MG63 (cell line): Measurements from ENCODE around the gene R3HDM2. TPM values are rescaled to one million over a fixed set of nuclear protein-coding genes. Genes with fewer than 3 reads are reported as not detected.

Experiments
- DNase-seq: peaks from one replicate; pipeline ENCODE4 v3.0.0-alpha.2; 2020
- H3K27me3 ChIP-seq: fragments of 250-450 bp; sonication (Bioruptor Pico); 2 replicates; pipeline ENCODE4 v1.5.1; 2020; ENCODE audit warnings: mild to moderate bottlenecking, moderate library complexity
- H3K36me3 ChIP-seq: fragments of 250-450 bp; sonication (Bioruptor Pico); 2 replicates; pipeline ENCODE4 v1.5.1; 2020; ENCODE audit warnings: mild to moderate bottlenecking, moderate library complexity
- H3K4me3 ChIP-seq: fragments of 250-450 bp; sonication (Bioruptor Pico); 2 replicates; pipeline ENCODE4 v1.5.1; 2020; ENCODE audit warnings: mild to moderate bottlenecking, moderate library complexity
- H3K9me3 ChIP-seq: fragments of 250-450 bp; sonication (Bioruptor Pico); 2 replicates; pipeline ENCODE4 v1.5.1; 2020; ENCODE audit warnings: mild to moderate bottlenecking, moderate library complexity
- total RNA-seq: library from RNA; depleted of rRNA; stranded (reverse); fragments of >200 nt; shearing (Covaris generic); gene quantifications from 2 replicates; pipeline ENCODE4 v1.2.3, GENCODE V29; 2014; ENCODE audit warnings: low replicate concordance

The R3HDM2 gene
- total RNA-seq, 1 experiment from 2014 or later = 8.7 TPM

DNA sequence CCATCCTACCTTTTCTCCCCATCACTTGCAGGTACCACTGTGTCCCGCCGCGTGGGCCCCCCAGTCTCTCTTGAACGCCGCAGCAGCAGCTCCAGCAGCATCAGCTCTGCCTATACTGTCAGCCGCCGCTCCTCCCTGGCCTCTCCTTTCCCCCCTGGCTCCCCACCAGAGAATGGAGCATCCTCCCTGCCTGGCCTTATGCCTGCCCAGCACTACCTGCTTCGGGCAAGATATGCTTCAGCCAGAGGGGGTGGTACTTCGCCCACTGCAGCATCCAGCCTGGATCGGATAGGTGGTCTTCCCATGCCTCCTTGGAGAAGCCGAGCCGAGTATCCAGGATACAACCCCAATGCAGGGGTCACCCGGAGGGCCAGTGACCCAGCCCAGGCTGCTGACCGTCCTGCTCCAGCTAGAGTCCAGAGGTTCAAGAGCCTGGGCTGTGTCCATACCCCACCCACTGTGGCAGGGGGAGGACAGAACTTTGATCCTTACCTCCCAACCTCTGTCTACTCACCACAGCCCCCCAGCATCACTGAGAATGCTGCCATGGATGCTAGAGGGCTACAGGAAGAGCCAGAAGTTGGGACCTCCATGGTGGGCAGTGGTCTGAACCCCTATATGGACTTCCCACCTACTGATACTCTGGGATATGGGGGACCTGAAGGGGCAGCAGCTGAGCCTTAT, 39.6 kb upstream of the R3HDM2 start:
- Histone ChIP-seq H3K27me3 (peaks cover 32% of the 10 kb centered on the region), H3K4me3 (no peak overlapping the region), H3K9me3 (no peaks in the 10 kb centered on the region), H3K36me3 (no peaks in the 10 kb centered on the region)
- no peak for DNase-seq

GRCh38 chr12:57469296-57470164, 38.7 kb upstream of the R3HDM2 start:
- no peak overlapping the region for H3K4me3 ChIP-seq
- H3K36me3 ChIP-seq = no peaks in the 10 kb centered on the region
- H3K27me3 ChIP-seq = peaks cover 25% of the 10 kb centered on the region
- no peak for DNase-seq
- no peaks in the 10 kb centered on the region for H3K9me3 ChIP-seq

DNA sequence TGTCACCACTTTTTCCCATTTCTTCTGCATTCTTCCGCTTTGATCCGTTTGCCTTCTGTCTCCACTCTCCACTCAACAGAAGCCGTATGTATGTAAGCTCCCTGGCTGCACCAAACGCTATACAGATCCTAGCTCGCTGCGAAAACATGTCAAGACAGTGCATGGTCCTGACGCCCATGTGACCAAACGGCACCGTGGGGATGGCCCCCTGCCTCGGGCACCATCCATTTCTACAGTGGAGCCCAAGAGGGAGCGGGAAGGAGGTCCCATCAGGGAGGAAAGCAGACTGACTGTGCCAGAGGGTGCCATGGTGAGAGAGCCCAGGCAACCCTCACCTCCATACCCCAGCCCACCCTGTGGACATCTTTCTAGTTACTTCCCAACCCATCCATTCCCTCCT, 37.1 kb upstream of the R3HDM2 start:
- Histone ChIP-seq H3K9me3 (no peaks in the 10 kb centered on the region), H3K36me3 (no peaks in the 10 kb centered on the region), H3K4me3 (no peak overlapping the region), H3K27me3 (peaks cover 16% of the 10 kb centered on the region)
- DNase-seq = no peak

DNA sequence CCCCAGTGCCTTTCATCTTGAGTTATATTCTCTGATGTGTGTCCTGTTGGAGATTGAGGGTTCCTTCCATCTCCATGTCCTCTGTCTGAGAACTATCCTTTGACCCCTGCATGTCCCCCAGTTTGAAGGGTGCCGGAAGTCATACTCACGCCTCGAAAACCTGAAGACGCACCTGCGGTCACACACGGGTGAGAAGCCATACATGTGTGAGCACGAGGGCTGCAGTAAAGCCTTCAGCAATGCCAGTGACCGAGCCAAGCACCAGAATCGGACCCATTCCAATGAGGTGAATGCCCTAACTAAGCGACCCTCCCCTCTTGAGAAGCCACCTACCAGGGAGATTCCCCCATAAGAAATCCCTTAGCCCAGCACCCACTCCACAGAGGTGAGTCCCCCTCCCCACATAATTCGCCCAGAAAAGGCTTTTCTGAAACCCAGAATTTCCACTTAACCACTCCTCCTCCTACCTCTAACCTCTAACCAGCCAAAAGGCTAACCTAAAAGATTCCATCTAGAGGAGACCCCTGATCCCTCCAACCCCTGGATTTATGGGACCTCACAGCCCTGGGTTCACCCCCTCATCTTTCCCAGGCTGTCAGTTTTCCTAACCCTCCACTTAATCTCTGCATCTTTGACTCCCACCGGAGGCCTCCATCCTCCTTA, 36.5 kb upstream of the R3HDM2 start:
- Histone ChIP-seq H3K27me3 (peaks cover 11% of the 10 kb centered on the region), H3K9me3 (no peaks in the 10 kb centered on the region), H3K36me3 (no peaks in the 10 kb centered on the region), H3K4me3 (no peak overlapping the region)
- no peak for DNase-seq

DNA sequence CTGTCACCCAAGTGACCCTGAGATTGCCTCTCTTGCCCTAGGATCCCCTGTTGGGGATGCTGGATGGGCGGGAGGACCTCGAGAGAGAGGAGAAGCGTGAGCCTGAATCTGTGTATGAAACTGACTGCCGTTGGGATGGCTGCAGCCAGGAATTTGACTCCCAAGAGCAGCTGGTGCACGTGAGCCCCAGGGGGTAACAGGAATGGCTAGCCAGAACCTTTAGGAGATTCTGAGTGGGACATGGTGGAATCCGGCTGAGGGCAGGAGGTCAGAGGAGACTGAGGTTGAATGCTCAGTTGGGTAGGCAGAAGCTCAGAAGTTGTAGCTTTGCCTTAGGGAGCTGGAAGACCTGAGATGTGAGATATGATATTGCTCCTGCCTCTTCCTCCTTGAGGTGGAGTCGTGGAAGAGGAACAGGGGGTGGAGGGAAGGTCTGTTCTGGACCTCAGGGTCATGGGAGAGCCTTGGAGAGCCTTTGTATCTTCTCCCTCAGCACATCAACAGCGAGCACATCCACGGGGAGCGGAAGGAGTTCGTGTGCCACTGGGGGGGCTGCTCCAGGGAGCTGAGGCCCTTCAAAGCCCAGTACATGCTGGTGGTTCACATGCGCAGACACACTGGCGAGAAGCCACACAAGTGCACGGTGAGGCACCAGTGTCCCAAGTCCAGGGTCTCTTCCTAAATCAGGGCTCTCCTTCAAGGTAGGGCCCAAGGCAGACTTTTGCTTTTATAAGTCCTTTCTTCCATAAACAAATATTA, 35.1 kb upstream of the R3HDM2 start:
- no peaks in the 10 kb centered on the region for H3K36me3 ChIP-seq
- peaks cover 14% of the 10 kb centered on the region for H3K27me3 ChIP-seq
- H3K4me3 ChIP-seq = no peak overlapping the region
- no peak for DNase-seq
- H3K9me3 ChIP-seq = no peaks in the 10 kb centered on the region

DNA sequence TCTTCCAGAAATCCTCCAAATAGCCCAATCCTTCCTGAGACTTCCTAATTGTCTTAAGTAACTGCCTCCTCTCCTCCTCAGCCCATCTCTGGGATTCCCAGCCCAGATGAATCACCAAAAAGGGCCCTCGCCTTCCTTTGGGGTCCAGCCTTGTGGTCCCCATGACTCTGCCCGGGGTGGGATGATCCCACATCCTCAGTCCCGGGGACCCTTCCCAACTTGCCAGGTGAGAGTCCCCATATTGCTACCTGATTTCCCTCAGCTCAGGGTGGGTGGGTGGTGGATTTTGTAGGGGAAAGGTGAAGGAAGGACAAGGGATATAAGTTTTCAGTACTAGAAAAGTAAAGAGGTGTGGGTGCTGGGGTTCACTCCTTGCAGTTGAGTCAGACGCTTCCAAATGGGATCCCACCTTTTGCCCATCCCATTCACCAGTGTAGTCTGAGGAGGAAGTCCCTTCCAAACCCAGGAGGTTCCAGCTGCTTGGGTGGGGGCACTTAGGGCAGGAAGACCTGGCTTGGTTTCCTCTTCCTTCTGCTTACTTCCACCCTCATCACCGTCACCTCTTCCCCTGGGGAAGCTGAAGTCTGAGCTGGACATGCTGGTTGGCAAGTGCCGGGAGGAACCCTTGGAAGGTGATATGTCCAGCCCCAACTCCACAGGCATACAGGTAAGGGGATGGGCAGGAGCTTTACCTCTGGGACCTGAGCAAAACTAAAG, 34.3 kb upstream of the R3HDM2 start:
- Histone ChIP-seq H3K4me3 (no peak overlapping the region), H3K36me3 (no peaks in the 10 kb centered on the region), H3K27me3 (peaks cover 19% of the 10 kb centered on the region), H3K9me3 (no peaks in the 10 kb centered on the region)
- DNase-seq = no peak

DNA sequence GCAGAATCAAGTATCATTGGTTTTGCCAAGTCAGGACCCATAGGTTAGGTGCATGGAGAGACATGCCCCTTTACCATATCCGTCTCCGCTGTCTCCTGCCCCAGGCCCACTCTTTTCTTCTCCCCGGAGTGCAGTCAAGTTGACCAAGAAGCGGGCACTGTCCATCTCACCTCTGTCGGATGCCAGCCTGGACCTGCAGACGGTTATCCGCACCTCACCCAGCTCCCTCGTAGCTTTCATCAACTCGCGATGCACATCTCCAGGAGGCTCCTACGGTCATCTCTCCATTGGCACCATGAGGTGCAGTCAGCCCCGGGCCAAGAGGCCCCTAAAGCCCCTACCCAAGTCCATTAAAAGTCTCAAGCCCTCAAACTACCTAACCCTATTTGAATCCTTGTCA, 33.7 kb upstream of the R3HDM2 start:
- Histone ChIP-seq H3K9me3 (no peaks in the 10 kb centered on the region), H3K27me3 (peaks cover 19% of the 10 kb centered on the region), H3K4me3 (no peak overlapping the region), H3K36me3 (no peaks in the 10 kb centered on the region)
- no peak for DNase-seq

- Histone ChIP-seq H3K4me3 (no peak overlapping the region), H3K27me3 (peaks cover 17% of the 10 kb centered on the region), H3K9me3 (no peaks in the 10 kb centered on the region), H3K36me3 (no peaks in the 10 kb centered on the region)
- no peak for DNase-seq
Measured at GRCh38 chr12:57462912-57463253, 32.0 kb upstream of the R3HDM2 start.

GRCh38 chr12:57462251-57462911, 31.5 kb upstream of the R3HDM2 start:
- Histone ChIP-seq H3K9me3 (no peaks in the 10 kb centered on the region), H3K4me3 (peak overlapping the region; percentile 47), H3K27me3 (peaks cover 15% of the 10 kb centered on the region), H3K36me3 (no peaks in the 10 kb centered on the region)
- peak; percentile 81 for DNase-seq

DNA sequence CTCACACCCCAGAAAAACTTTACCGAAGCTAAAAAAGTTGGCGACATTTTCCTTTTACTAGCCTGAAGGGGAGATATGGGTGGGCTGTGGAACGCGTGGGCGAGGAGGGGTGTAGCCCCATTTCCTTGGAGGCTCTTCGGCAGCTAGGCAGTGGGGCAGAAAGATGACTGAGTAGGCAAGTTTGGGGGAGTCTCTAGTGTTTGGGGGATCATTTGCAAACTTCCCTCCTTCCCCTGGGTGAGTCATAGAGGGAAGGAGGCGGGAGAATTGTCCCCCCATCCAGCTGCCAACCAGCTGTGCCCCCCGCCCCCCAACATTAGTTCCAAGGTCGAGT, 31.0 kb upstream of the R3HDM2 start:
- Histone ChIP-seq H3K36me3 (no peaks in the 10 kb centered on the region), H3K27me3 (peaks cover 10% of the 10 kb centered on the region), H3K4me3 (peak overlapping the region; percentile 47), H3K9me3 (no peaks in the 10 kb centered on the region)
- no peak for DNase-seq

DNA sequence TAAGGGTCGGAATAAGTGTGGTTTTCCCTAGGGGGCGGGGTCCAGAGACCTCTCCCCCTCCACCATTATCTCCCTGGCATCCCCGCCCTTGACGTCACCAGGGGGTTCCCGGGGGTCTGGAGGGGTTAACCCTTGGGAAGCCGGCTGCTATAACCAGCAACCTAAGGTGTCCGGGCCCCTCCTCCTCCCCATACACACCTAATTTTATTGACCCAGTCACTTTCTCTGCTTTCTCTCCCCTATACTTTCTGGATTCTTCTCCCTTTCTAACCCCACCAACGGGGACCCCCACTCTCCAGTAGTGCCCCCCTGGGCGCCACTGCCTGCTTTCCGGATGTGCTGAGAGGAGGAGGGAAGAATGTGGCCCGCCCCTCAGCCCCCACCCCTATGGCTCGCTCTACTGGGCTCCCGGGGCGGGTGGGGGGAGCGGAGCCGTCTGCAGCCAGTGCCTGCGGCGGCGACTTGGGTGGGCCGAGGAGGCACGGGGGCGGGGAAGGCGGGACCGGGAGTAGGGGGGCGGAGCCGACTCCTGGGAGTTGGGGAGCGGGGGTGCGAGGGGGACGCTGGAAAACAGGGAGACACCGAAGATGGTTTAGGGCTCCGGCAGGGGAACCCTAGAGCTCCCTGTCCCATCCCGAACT, 30.6 kb upstream of the R3HDM2 start:
- no peaks in the 10 kb centered on the region for H3K36me3 ChIP-seq
- H3K4me3 ChIP-seq = peak overlapping the region; percentile 47
- H3K27me3 ChIP-seq = peaks cover 10% of the 10 kb centered on the region
- DNase-seq = peak; percentile 65
- H3K9me3 ChIP-seq = no peaks in the 10 kb centered on the region

- Histone ChIP-seq H3K27me3 (peaks cover 10% of the 10 kb centered on the region), H3K9me3 (no peaks in the 10 kb centered on the region), H3K4me3 (no peak overlapping the region), H3K36me3 (no peaks in the 10 kb centered on the region)
- no peak for DNase-seq
Measured at GRCh38 chr12:57460841-57461275, 30.0 kb upstream of the R3HDM2 start.

GRCh38 chr12:57460468-57460784, 29.6 kb upstream of the R3HDM2 start:
- H3K27me3 ChIP-seq = peaks cover 10% of the 10 kb centered on the region
- H3K9me3 ChIP-seq = no peaks in the 10 kb centered on the region
- no peak for DNase-seq

GRCh38 chr12:57459750-57460467, 29.1 kb upstream of the R3HDM2 start, which contains the start of gene GLI1:
TSS of gene GLI1 (plus strand) at chr12:57459785. CDS start at chr12:57463692, 3,907 bp downstream.
- Histone ChIP-seq H3K27me3 (peaks cover 10% of the 10 kb centered on the region), H3K36me3 (no peaks in the 10 kb centered on the region), H3K9me3 (no peaks in the 10 kb centered on the region), H3K4me3 (peak within 1 kb of the TSS; percentile 51)
- DNase-seq = no peak

More at GRCh38 chr12:57460468-57460784, 29.6 kb upstream of the R3HDM2 start:
- Histone ChIP-seq H3K36me3 (no peaks in the 10 kb centered on the region), H3K4me3 (no peak overlapping the region)
